Stimulated activated CD4-positive, alpha-beta T cell treated with anti-CD3 and anti-CD28 coated beads, Interleukin-15, amount 100 ng/mL, for 24 hours (primary cell): ENCODE data around the gene PPEF1.
"Not testable (repeated sequence)": the region's sequence is repeated elsewhere in the genome, so short reads cannot be mapped to it uniquely, and the experiment has no call there.

Source experiments
- DNase-seq: peaks from one replicate; pipeline ENCODE4 v3.0.0-alpha.2; 2020

Gene PPEF1

DNA sequence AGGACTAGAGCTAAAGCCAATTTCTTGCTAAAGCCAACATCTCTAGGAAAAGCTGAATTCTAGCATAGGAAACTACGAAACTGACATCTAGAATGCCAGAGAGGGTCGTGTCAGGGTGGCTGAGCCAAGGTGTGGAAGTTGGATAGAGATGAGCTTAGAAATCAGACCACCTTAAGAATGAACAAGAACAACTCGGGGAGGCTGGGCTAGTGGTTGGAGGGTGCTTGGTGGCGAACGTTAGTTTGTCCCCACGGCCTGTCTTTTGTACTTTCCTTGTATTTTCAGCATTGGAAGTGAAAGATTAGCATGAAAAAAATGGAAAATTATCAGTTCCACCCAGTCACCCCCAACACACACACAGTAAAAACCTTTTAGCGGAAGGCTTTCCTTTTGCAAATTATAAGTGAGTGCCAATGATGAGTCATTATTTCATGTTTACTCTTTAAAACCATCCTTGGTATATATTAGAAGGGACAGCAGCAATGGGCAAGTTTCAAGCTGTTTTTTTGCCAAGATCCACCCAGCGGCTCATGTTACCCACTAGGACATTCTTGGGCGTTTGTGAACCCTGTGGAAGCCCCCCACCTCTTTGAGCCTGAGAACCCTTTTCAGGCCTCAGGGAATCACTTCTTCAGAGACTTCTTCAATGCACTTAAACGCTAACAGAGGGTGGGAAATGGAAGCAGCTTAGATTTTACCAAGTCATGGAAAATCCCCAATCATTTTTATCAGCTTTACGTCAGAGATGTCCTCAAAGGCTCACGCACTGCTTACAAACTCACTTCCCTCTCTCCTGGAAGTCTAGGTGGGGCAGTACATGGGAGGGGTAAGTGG lies 4.9 kb upstream of the PPEF1 start:
- DNase-seq, result no peak

DNA sequence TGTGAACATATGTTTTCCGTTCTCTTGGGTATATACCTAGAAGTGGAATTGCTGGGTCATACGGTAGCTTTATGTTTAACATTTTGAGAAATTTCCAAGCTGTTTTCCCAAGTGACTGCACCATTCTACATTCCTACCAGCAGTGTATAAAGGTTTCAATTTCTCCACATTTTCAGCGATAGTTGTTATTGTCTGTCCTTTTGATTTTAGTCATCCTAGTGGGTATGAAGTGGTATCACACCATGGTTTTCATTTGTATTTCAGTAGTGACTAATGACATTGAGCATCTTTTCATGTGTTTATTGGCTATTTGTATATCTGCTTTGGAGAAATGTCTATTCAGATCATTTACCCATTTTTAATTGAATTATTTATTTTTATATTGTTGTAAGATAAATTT lies 2.4 kb downstream of the PPEF1 start:
- no peak for DNase-seq

DNA sequence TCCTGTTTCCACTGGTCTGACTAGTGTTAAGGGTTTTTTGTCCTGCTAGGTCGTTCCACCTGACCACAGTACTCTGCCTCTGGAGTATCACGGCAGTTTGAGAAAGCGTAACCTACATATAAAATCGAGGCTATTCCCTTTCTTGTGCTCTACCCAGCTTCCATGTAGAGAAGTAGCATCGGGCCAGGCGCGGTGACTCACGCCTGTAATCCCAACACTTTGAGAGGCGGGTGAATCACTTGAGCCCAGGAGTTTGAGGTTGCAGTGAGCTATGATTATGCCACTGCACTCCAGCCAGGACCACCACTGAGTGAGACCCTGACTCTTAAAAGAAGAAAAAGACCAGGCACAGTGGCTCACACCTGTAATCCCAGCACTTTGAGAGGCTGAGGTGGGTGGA lies 7.5 kb downstream of the PPEF1 start:
- DNase-seq, result no peak

DNA sequence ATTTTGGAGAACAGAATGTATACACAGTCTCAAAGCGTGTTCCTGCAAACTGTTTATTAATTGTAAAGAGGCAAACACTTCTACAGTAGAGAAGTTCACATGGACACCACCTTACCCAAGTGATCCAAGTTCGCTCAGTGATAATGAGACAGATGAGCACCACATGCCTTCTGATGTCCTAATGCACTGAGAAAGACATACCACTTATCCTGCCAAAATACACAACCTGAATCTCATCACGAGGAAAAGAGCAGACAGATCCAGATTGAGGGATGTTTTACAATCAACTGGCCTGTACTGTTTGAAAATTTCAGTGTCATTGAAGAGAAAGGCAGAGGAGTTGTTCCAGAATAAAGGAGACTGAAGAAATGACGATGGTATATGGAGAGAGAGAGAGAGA lies 12.4 kb downstream of the PPEF1 start:
- no peak for DNase-seq

DNA sequence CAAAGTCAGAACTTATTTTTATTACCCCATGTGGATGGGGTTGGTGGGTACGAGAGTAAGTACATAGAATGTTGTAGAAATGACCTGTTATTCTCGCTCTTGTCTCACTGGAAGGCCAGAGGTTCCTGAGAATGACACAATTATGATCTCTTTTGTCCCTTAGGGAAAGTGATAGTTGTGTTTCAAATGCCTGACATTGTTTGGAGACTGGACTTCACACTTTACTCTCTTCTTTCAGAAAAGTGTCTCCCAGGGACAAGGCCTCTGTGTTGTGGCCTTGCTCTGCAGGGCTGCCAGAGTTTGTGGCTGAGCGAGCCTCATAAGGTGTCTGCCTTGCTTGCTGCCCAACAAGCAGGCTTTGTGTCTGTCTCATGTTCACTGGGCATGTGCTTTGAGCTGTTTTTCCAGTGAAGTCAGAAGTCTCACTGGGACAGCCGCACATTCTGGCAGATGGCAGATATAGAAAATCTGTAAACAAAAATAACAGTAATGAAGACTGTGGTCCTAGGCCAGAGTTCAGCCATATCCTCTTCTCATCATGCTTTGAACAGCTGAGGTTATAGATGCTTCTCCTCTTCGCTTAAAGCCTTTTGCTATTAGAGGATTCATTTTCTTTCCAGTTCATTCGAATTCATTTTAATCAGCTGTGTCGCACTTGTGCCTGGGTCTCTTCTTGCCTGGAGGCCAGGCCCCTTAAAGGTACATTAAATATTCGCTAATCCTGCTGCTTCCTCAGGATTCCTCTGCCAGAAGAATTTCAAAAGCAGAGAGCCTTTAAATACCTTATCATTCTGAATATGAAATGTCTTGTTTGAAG lies 14.4 kb downstream of the PPEF1 start:
- no peak for DNase-seq

DNA sequence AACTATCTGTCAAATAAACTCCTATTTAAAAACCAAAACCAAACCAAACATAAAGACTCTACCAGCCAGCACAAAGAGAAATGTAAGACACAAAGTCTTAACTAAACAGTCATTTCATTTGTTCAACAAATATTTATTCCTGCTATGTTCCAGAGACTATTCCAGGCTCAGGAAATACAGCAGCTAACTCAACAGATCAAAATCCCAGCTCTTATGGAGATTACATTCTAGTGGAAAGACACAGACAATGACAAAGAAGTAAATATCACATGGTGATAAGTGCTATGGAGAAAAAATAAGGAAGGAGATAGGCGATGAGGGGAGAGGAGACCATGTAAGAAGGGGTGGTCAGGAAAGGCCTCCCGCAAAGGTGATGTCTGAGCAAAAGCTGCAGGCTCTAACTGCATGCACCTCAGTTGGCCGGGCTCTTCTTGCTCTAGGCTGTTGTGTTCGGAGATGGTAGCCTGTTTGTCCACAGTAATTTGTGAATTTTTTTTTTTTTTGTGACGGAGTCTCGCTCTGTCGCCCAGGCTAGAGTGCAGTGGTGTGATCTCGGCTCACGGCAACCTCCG lies 15.1 kb downstream of the PPEF1 start:
- no peak for DNase-seq

DNA sequence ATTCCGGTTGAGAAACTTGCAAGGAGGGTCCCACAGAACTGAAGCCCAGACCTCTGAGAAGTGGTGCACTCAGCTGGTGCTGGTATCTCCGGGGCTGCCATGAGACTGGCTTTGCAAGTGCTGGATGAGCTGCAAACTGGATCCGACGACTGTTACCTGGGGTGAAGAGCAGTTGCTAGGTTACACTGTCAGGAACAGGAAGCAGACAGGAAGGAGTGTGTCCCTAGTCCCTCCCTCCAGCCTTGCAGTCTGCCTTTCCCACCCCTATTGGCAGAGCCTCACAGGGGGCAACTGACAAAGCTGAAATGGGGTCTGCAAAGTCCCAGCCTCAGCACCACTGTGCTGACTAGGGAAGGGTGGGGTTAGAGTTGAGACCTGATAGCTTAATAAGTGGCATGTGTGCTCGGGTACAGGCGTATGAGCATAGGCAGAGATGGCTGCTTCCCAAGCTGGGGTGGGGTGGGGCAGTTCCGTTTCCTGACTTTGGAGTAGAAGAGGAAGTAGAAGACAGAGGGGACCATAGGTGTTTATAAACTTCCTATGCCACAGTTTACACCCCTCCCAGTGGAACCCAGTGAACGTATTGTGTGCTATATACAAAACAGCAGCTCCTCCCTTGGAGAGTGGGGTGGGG lies 18.0 kb downstream of the PPEF1 start:
- DNase-seq, result no peak

DNA sequence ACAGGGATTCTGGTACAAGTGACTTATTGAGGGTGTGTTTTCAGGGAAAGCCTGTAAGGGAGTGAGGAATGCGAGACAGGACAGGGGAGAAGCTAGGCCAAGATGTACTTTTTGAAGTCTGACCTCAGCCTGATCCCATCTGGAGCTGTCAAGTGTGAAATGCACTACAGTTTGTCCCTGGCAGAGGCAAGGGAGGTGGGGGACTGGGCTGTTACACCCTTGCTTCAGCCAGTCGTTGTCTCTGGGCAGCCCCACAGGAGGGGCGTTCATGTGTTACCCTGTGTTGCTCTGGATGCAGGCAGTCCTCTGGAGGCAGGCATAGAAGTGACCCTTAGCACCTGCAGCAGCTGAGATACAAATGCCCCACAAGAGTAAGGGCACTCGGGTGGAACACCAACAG lies 25.8 kb downstream of the PPEF1 start:
- DNase-seq, result no peak

DNA sequence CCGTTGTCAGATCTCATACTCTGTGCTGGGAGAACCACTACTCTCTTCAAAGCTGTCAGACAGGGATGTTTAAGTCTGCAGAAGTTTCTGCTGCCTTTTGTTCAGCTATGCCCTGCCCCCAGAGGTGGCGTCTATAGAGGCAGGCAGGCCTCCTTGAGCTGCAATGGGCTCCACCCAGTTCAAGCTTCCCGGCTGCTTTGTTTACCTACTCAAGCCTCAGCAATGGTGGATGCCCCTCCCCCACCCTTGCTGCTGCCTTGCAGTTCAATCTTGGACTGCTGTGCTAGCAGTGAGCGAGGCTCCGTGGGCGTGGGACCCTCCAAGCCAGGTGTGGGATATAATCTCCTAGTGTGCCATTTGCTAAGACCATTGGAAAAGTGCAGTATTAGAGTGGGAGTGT lies 32.2 kb downstream of the PPEF1 start:
- not testable (repeated sequence) for DNase-seq

DNA sequence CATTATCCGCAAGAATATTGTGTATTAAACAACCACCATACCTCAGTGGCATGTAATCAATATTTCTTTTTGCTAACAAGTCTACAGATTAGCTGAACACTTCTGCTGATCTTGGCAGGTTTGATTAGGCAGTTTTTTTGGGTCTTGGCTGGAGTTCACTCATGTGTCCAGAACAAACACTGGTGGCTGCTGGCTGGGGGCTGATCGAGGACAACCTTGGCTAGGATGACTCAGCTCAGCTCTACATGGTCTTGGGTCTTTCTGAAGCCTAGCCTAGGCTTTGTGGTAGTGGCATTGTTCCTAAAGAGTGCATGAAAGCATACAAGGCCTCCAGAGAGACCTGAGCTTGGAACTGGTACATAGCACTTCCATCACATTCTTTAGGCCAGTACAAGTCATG lies 41.1 kb downstream of the PPEF1 start:
- DNase-seq, result no peak

DNA sequence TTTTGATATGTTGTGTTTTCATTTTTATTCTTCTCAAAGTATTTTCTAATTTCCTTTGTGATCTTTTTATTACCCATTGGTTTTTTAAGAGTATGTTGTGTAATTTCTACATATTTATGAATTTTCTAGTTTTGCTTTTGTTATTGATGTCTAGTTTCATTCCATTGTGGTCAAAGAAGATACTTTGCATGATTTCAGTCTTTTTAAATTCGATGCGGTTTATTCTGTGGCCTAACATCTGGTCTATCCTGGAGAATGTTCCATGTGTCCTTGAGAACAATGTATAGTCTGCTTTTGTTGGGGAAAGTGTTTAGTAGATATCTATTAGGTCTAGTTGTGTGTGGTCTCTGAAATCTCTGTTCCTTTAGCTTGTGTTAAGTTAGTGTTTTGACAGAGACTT lies 46.2 kb downstream of the PPEF1 start:
- DNase-seq, result no peak

DNA sequence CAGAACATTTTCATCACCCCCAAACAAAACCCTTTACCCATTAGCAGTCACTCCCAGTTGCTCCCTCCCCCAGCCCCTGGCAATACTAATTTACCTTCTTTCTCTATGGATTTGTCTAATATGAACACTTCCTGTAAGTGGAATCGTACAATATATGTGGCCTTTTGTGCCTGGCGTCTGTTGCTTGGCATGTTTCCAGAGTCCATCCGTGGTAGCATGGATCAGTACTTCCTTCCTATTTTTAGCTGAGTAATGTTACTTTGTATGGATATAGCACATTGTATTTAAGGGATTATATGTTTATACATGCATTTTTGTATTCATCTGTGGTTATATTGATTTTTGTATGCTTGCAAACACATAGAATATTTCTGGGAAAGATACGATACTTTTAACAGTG lies 48.2 kb downstream of the PPEF1 start:
- no peak for DNase-seq

DNA sequence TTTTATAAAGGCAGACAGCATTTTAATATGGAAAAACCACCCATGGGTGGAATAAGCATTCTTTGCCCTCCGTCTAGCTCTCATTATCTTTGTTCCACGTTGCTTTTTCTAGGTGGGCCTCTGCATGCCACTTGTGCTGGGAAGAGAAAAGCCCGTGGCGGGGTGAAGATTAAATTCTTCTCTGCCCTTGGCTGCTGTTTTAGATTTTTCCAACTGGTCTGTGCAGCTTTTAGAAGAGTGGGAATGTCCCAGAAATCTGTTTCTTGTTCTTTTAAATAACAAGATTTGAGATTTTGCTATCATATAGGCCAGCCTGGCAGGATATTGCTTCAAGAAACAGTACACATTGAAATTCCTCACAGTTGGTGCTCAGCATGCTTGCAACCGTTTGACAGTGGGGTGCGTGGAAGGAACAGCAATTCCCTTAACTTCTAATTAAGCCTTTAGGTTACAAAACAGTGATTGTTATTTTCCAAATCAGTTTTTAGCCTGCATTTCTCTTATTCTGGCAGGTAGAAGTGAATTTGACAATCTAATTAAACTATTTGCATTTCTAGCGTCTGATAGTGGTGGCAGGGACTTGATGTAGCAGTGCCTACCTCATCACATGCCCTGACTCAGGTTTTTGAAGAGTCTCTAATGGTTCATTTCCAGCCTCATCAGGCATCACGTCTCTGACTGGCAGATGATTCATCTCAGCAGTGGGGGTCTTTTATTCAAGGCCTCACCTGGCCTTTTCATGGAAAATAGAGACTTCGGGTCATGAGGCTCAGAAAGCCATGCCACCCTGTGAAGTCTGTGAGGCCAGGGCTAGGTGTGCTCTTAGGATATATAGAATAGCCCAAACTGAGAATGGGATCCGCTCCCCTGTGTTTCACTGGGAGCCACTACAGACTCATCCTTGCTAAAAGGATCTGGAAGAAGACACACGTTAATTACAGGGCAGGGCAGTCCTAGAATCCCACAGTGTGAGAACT lies 50.8 kb downstream of the PPEF1 start:
- DNase-seq, result no peak

DNA sequence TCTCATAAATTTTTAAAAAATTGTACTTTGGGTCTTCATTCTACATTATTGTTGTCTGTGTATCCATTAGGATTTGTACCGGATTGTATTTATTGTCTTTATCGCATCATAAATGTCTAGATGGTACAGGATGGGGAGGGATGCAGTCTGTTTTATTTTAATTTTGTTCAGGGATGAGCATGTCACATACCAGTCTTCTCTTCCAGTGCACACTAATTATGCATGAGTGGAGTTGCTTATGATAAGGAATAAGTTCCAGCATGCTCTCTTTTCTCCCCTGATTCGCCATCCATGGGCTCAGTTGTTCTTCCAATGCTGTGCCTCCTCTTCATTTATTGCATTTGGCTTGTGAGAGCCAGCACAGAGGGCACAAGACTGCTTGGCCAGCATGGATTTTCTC lies 54.3 kb downstream of the PPEF1 start:
- no peak for DNase-seq

DNA sequence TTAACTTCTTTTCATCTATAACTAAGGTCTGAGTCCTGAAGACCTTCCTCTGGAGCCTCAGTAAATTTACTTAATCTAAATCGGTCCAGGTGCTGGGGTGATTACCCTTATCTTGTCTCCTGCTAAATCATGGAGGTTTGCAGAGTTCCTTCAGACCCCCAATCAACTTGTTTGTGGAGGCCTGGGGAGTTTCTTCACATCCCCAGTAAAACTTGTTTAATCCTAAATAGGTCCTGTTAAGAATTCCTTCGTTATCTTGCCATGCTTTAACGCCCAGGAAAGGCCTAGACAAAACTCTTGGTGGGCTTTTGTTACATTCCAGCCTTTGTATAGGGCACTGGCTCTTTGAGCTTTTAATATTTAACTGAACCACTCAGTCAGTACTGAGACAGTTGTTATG lies 55.7 kb downstream of the PPEF1 start:
- DNase-seq, result not testable (repeated sequence)

DNA sequence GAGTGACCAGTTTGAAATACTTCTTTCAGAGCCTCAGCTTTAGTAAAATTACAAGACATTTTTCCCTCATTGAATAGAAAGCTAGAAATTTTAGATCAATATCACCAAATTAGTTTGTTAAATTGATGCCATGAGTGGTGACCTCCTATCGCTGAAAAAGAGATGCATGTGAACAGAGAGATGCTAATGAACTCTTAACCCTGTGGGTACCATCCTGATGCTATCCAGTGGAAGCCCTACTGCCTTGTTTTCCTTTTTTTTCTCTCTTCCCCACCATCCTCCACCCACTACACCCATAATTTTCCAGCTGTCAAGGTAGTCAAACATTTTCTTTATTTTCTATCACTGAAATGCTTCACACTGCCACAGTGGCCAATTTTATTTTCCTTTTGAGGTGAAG lies 61.9 kb downstream of the PPEF1 start:
- no peak for DNase-seq

DNA sequence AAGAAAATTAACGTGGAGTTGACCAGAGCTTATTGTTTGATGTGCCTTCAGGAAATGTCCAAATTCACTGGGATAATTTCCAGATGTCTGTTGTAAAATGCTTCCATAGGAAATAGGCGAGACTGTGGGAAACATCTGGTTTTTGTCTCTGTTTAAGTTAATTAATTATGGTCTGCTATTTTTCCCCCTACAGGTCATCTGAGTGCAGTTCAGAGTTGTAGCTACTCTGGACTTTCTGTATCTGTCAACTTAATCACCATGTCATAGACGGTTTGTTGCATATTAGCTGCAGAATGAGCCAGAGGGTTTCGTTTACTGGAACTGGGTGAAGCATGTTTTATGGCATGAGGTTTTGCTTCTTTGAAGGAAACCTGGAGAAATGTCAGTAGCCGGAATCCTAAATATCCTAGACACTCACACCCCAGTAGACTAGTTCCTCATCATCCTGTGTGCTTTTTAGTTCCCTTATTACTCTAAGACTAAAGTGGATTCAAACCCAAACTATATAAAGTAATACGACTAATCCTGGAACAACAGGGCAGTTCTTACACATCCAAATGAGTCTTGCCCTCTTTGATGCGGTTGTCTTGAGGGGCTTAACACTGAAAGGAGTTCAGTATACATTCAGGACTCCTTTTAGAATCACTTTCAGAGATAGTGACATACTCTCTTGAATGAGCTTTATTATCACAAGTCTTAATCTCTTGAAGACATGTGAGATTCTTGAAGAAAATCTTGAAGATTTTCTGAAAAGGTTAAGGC lies 62.5 kb downstream of the PPEF1 start:
- DNase-seq, result no peak

DNA sequence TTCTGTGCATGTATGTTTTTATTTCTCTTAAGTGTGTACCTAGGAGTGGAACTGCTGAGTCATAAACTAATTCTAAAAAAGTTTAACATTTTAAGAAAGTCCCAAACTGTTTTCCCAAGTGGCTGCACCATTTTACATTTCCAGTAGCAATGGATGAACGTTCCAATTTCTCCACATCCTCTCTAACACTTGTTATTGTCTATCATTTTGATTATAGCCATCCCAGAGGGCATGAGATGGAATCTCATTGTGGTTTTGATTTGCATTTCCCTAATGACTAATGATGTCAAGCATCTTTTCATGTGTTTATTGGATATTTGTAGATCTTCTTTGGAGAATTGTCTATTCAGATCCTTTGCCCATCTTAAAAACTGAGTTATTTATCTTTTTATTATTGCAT lies 82.5 kb downstream of the PPEF1 start:
- DNase-seq, result no peak

DNA sequence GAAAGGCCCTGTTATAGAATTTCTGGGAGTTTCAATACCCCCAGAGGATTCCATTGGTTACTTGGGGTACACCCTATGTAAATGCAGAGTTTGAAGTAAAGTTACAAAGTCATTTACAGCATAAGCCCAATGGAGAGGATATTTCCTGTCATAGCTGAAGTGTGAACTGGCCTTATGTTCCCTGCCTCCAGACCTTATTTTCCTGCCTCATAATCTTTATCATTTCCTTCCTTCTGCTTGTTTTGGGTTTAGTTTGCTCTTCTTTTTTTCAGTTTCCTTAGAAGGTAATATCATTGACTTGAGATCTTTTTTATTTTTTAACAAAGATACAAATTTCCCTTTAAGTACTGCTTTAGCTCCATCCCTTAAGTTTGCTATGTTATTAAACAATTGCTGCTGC lies 85.4 kb downstream of the PPEF1 start:
- DNase-seq, result no peak

DNA sequence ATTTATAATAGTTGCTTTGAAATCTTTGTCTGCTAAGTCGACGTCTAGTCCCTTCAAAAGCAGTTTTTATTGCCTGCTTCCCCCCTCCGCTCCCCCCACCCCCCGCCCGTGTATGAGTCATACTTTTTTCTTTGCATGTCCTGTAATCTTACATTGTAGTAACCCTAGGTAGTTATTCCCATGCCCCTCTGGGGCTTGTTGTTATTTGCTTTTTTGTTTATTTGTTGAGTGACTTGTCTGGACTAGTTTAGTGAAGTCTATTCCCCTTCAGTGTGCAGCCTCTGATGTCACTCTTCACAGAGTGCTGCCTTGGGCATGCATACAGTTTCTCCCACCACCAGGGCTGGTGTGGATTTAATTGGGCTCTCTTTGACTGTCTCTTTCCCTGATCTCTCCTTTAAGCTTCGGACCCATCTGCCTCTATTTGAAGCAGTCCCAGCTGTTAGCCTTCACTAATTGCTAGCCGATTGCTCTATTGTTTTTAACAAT lies 86.2 kb downstream of the PPEF1 start:
- DNase-seq, result no peak

DNA sequence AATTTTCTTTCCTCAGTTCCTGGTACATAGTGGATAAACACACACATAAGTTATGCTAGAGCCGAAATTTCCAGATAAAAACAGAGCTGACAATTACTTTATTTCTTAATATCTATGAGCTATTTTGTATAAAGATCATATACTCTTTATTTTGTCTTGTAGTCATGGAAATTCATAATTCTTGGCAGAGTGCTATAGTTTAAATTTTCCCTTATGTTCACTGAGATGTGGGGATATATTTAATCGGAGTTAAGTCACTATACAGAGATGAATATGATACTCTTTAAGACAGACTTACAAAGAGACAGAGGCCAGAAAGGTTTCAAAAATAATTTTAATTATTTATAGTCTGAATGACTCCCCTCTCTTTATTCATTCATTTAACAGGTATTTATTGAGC lies 89.7 kb downstream of the PPEF1 start:
- no peak for DNase-seq
